Forelimb muscle (tissue), 1 donor: ENCODE data around the gene CD6. TPM values are rescaled to one million over a fixed set of nuclear protein-coding genes. Genes with fewer than 3 reads are reported as not detected.

Source experiments
- DNase-seq: peaks from one replicate; pipeline ENCODE4 v3.0.0-alpha.2; 2013; ENCODE audit warnings: low read depth
- polyA plus RNA-seq: library from polyadenylated mRNA; unstranded; fragments of 120-200 nt; gene quantifications from one replicate; pipeline ENCODE4 v1.2.1, GENCODE V29; 2013; ENCODE audit not compliant: insufficient read length

Gene CD6
- polyA plus RNA-seq, 1 donor, result 0.83 TPM

- no peak for DNase-seq
Observed at GRCh38 chr11:60935676-60936442, 35.6 kb upstream of the CD6 start.

- no peak for DNase-seq
Observed at GRCh38 chr11:60936467-60937143, 34.9 kb upstream of the CD6 start.

GRCh38 chr11:60937144-60937527, 34.3 kb upstream of the CD6 start:
- no peak for DNase-seq

- DNase-seq, result no peak
Observed at GRCh38 chr11:60937811-60938210, 33.7 kb upstream of the CD6 start.

DNA sequence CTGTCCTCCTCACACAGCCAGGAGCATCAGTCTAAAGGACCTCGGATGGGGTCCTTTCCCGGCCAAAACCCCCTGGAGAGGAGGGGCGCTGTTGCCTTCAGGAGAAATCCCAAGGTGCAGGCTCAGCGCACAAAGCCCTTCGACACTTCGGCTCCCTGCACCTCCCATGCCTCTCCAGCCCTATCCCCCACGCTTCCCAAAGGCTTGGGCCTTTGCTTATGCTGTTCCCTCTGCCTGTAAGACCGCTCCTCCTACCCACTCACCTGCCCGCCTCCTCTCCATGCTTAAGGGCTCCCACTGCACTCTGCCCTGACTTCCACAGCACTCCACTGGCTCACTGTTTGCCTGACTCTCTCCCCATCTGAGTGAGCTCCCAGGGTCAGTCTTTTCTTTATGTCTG, 33.0 kb upstream of the CD6 start:
- DNase-seq, result no peak

DNA sequence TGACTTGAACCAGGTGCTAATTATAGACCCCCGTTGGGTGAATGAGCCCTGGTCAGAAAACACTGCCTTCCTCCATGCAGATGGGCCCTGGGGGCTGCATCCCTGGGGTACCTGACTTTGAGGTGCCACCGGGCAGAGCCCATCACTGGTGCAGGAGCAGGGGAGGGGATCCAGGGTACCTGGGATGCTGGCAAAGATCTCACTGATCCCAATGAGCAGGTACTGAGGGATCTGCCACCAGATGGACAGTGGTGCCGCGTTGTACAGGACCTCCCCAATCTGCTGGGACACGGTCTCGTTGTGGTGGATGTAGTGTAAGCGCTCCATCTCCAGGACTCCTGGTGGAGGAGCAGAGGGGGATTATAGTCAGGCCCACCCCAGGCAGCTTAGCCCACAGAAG, 32.2 kb upstream of the CD6 start:
- no peak for DNase-seq

DNA sequence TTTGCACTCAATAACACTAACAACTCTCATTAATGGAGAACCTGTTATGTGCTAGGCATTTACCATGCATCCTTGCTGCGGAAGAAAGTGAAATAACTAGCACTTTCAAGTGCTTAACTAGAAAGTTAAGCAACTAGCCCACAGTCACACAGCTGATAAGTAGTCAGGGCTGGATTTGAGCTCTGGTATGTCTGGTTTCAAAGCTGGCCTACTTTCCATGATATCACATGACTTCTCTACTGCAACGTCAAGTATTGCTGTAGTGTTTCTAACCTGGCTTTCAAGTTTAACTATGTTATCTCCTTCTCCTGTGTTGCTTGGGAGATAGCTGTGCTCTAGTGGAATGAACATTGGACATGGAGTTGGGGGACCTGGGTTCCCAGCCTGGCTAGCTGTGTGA, 31.6 kb upstream of the CD6 start:
- no peak for DNase-seq

- DNase-seq, result no peak
Observed at GRCh38 chr11:60941371-60942119, 29.9 kb upstream of the CD6 start.

- no peak for DNase-seq
Observed at GRCh38 chr11:60942219-60942618, 29.3 kb upstream of the CD6 start.

- no peak for DNase-seq
Observed at GRCh38 chr11:60942970-60943565, 28.4 kb upstream of the CD6 start.

DNA sequence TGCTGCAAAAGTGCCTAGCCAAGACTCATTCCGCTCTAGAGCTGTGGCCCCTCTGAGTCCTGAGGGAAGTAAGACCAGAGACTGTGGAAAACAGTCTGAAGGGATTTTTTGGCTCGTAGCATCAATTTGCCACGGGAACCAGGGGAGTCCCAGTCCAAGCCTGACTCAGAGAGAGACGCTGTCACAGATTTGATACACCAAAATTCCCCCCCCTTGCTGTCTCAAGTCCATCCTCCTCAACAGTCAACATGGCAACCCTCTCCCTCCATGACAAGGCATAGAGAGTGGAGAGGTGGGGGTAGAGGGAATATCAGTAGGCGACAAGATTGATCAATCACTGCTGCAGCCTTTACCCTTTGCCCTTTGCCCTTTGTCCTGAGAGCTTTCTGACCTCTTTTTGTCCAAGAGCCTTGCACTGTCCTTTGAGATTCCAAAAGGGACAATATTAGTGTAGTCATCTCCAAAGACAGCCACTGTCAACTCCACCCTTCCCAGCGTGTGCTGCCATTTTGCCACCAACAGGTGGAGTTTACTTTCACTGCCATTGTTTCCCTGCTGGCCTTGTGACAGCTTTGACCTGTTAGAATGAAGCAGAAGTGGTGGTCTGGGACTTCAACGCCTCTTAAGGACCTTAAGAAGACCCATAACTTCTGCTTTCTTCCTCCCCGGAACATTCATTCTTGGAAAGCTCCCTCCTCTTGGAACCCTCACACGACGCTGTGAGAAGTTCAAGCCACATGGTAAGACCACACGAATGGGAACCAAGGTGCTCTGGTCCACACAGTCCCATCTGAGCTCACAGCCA, 26.8 kb upstream of the CD6 start:
- no peak for DNase-seq

DNA sequence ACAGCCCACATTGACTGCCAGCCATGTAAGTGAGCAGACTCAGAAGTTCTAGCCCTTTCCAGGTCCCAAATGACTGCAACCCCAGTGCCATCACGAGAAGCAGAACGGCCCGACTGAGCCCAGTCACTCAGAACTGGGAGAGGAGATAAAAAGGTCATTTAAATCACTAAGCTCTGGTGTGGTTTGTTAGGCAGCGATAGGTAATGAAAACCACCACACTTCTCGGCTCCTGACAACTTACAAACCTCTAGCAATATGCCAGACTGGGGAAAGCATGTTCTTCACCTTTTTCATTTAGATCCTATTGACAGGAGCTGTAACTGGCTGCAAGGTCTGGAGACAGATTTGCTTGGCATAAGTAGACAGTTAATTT, 26.2 kb upstream of the CD6 start:
- no peak for DNase-seq

DNA sequence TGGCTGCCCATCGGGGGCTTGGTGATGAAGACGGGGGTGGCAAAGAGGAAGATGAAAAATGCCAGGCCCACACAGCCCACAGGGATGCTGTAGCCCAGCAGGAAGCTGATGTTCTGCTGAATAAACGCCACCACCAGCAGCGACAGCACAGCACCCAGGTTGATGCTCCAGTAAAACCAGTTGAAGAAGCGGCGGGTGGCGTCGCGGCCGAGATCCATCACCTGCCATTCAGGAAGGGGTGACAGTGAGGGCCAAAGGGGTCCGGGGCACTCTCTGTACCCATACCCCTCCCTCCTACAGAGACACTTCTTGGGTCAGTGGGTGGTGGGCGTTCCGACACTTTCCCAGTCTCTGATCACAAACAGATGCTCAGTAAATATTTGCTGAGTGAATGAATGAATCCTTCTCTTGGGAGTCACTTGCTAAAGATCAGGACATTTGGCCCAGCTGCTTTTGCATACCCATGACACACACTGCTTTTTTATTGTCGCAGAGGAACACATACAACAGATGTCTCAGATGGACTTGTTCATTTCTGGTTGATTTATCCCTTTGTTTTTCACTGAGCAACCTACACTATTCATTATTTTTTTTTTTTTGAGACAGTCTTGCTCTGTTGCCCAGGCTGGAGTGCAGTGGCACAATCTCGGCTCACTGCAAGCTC, 24.7 kb upstream of the CD6 start:
- no peak for DNase-seq

DNA sequence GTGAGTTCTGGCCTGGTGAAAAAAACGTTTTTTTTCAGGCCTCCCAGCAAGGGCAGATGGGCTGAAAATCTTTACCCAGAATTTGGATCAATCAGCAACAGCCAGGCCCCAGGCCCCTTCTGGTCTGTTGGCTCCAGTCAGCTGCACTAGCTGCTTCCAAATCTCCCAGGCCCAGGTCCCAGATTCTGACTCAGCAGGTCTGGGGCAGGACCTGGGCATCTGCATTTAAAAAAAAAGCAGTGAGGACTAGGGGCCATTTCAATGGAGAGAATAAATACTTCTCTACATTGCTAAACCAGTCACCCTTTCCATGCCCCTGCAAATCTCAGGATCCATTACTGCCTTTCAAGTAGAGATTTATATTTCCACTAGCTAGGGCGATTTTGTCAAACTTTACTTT, 23.8 kb upstream of the CD6 start:
- DNase-seq, result no peak

DNA sequence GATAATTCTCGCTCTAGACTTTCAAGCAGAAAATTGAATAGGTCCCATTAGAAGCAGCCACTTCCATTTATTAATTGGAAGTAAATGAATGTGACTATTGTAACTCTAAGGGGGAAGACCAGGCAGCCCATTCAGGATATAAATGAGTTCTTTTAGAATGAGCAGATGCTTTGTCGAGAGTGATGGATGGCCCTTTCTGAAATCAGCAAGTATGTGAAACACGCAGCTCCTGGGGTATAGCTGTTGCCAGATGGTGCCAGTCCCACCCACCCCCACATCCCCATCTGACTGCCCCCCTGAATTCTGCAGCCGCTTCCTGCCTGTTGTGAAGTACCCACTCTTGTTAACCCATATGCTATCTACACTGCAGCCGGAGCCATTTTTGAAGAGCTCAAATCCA, 23.2 kb upstream of the CD6 start:
- no peak for DNase-seq

- no peak for DNase-seq
Observed at GRCh38 chr11:60950024-60950423, 21.5 kb upstream of the CD6 start.

GRCh38 chr11:60950933-60951605, 20.4 kb upstream of the CD6 start:
- DNase-seq, result no peak

GRCh38 chr11:60951606-60951903, 19.9 kb upstream of the CD6 start:
- DNase-seq, result no peak

DNA sequence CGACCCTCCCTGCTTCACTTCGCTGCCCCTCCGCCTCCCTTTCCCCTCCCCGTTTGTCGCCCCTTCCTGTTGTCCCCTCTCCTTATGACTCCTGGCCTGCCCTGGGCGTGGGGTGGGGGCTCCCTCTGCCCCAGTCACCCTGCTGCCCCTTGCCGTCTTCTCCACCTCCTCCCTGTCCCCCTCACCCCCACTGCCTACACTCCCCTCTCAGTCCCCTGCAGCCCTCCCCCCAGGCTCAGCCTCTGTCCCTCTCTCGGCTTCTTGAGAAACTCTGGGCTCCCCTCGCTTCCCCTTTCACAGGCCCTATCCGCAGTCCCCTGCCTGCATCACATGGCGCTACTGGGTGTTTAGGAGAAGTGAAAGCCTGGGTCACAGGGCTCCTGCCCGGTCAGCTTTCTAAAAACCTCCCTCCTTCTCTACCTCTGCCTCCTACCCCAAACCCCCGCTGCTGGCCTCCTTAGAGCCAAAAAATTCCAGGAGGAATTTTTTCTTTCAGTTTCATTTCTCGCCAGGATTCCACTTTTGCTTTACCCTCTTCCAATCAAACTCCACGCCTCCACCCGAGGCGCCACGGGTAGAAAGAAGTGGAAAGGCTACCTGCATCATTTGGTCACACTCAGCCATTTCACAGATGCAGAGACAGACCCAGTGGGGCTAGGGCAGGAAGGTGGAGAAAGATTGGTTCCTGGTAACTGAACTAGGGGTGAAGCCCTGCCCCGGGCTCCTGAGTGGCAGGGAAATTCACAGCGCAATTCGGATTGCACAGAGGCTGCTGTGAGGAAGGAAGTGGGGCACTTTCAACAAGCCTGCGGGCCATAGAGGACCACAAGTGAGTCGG, 19.4 kb upstream of the CD6 start, which contains the start of gene SLC15A3:
SLC15A3 (minus strand) TSS at position 273 of the 838 bp plus-strand sequence. CDS start 625 bp downstream, outside the sequence.
- peak; percentile 34 for DNase-seq

- DNase-seq, result no peak
Observed at GRCh38 chr11:60952742-60953170, 18.7 kb upstream of the CD6 start.
